Measurements from ENCODE around the gene TRAF2. TPM values are rescaled to one million over a fixed set of nuclear protein-coding genes. Genes with fewer than 3 reads are reported as not detected.

Gene TRAF2
- total and polyA plus RNA-seq, 2 donors, result 12.8 to 18.8 TPM

DNA sequence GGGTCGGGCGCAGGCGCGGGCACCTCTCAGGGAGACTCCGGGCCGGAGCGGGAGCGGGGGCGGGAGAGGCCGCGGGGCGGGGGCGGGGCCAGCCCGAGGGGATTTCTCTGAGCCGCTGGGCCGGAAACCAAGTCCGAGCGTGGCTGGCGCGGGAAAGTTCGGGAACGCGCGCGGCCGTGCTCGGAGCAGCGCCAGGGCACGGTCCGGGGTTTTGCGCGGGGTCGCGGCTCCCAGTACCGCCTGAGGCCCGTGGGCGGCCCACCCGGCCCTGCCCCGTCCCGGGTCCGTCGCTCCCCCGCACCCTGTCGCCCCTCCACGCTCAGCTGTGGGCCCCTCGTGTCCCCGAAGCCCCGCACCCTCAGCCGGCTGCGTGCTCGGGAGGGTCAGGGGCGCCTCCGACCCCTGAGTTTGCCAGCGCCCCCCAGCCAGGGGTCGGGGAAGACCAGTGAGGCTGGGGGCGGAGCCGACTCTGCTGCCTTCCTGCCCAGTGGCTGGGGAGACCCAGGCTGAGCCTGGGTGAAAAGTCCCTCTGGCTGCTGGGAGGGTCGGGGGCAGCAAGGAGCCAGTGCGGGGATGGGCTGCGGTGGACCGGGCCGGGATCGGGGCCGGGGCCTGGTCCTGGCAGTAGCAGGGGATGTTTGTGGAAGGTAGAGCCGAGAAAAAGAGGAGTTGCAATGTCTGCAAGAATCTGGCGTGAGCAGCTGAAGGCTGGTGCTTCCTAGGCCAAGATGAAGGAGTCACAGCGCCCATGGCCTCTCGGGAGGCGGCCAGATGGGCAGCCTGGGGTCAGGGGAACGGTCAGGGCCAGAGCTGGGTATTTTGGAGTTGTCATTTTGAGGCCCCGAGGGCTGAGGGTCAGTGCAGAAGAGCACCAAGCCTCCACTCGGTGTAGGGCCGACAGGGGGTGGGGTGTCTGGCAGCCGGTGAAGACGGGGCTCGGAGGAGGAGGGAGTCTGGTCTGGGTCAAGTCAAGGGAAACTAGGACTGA lies 588 bp downstream of the TRAF2 start:
- DNase-seq (ENCODE audit: low read depth in 6 of 9, low spot score in 9 of 9), result peak in 3 of 9 donors; percentile 22 to 53 (median 37)
- WGBS, result 3% methylated on average over 76 of the region's 76 CpGs
- Histone ChIP-seq H3K36me3 (ENCODE audit: control insufficient read depth in 2 of 2, insufficient read depth in 2 of 2, low read length in 1 of 2) (peaks cover 7 to 10% of the 10 kb centered on the region in 2 donors), H3K4me3 (ENCODE audit: low read length in 2 of 2) (peak overlapping the region; percentile 75 to 96), H3K9me3 (ENCODE audit: control insufficient read depth in 2 of 2, insufficient read depth in 1 of 2, low read length in 1 of 2) (no peaks in the 10 kb centered on the region), H3K27ac (ENCODE audit: low read depth in 1 of 2, low read length in 1 of 2) (peak overlapping the region; percentile 77 to 87), H3K27me3 (ENCODE audit: control insufficient read depth in 2 of 2, insufficient read depth in 1 of 2, low read length in 1 of 2) (no peaks in the 10 kb centered on the region), H3K4me1 (ENCODE audit: control insufficient read depth in 2 of 2, insufficient read depth in 2 of 2, low read length in 2 of 2) (peaks cover 6 to 28% of the 10 kb centered on the region in 2 donors)

DNA sequence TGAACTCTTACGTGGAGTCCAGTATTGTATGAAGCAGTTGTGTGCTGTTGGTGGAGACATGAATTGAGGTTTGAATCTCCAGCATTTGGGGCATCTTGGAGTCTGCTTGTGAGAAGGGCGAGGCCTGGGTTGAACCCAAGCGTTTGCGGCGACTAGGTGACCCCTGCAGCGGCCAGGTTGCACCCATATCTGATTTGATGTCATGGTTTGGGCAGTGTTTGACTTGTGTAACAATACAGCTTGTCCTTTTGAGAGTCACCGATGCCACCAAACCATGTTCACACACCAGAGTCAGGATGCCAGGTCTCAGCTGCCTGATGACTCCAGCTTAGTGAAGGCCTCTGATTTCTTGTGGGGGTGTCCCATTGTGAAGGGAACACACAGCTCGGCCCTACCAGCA lies 2.1 kb downstream of the TRAF2 start:
- Histone ChIP-seq H3K27me3 (ENCODE audit: control insufficient read depth in 2 of 2, insufficient read depth in 1 of 2, low read length in 1 of 2) (no peaks in the 10 kb centered on the region), H3K4me1 (ENCODE audit: control insufficient read depth in 2 of 2, insufficient read depth in 2 of 2, low read length in 2 of 2) (peaks cover 6 to 20% of the 10 kb centered on the region in 2 donors), H3K4me3 (ENCODE audit: low read length in 2 of 2) (no peak overlapping the region), H3K9me3 (ENCODE audit: control insufficient read depth in 2 of 2, insufficient read depth in 1 of 2, low read length in 1 of 2) (no peaks in the 10 kb centered on the region), H3K36me3 (ENCODE audit: control insufficient read depth in 2 of 2, insufficient read depth in 2 of 2, low read length in 1 of 2) (peaks cover 11 to 16% of the 10 kb centered on the region in 2 donors), H3K27ac (ENCODE audit: low read depth in 1 of 2, low read length in 1 of 2) (peak overlapping the region in 1 of 2 donors; percentile 5)
- no peak for DNase-seq (ENCODE audit: low read depth in 6 of 9, low spot score in 9 of 9)
- WGBS, result 86% methylated on average over 8 of the region's 8 CpGs

DNA sequence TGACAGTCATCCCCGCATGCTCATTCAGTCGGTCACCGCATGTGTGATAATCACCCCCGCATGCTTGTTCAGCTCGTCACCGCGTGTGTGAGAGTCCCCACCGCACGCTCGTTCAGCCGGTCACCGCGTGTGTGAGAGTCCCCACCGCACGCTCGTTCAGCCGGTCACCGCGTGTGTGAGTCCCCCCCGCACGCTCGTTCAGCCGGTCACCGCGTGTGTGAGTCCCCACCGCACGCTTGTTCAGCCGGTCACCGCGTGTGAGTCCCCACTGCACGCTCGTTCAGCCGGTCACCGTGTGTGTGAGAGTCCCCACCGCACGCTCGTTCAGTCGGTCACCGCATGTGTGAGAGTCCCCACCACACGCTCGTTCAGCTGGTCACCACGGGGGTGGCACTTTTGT lies 3.5 kb downstream of the TRAF2 start:
- Histone ChIP-seq H3K9me3 (ENCODE audit: control insufficient read depth in 2 of 2, insufficient read depth in 1 of 2, low read length in 1 of 2) (no peaks in the 10 kb centered on the region), H3K4me1 (ENCODE audit: control insufficient read depth in 2 of 2, insufficient read depth in 2 of 2, low read length in 2 of 2) (peaks cover 6 to 15% of the 10 kb centered on the region in 2 donors), H3K27ac (ENCODE audit: low read depth in 1 of 2, low read length in 1 of 2) (no peak overlapping the region), H3K36me3 (ENCODE audit: control insufficient read depth in 2 of 2, insufficient read depth in 2 of 2, low read length in 1 of 2) (peaks cover 16 to 21% of the 10 kb centered on the region in 2 donors), H3K4me3 (ENCODE audit: low read length in 2 of 2) (no peak overlapping the region), H3K27me3 (ENCODE audit: control insufficient read depth in 2 of 2, insufficient read depth in 1 of 2, low read length in 1 of 2) (no peaks in the 10 kb centered on the region)
- 98% methylated on average over 42 of the region's 42 CpGs for whole genome bisulfite sequencing
- no peak for DNase-seq (ENCODE audit: low read depth in 6 of 9, low spot score in 9 of 9)

DNA sequence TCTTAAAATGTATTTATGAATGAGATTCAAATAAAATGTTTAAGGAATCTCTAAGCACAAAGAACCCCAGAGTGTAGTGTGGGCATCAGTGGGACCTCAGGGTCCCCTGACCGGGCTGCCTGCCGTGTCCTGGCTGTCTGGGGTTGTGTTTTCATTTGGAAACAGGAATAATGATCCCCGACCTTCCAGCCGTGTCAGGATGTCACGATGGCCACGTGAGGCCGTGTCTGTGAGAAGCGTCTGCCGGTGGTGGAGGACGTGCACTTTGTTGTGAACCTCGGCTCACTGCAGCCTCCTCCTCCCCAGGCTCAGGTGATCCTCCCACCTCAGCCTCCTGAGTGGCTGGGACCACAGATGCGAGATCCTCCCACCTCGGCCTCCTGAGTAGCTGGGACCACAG lies 4.3 kb downstream of the TRAF2 start:
- peaks cover 6 to 8% of the 10 kb centered on the region in 2 donors for H3K4me1 ChIP-seq (ENCODE audit: control insufficient read depth in 2 of 2, insufficient read depth in 2 of 2, low read length in 2 of 2)
- WGBS, result 90% methylated on average over 13 of the region's 13 CpGs
- no peak overlapping the region for H3K27ac ChIP-seq (ENCODE audit: low read depth in 1 of 2, low read length in 1 of 2)
- H3K9me3 ChIP-seq (ENCODE audit: control insufficient read depth in 2 of 2, insufficient read depth in 1 of 2, low read length in 1 of 2), result no peaks in the 10 kb centered on the region
- no peak for DNase-seq (ENCODE audit: low read depth in 6 of 9, low spot score in 9 of 9)
- no peak overlapping the region for H3K4me3 ChIP-seq (ENCODE audit: low read length in 2 of 2)
- H3K36me3 ChIP-seq (ENCODE audit: control insufficient read depth in 2 of 2, insufficient read depth in 2 of 2, low read length in 1 of 2), result peaks cover 16 to 21% of the 10 kb centered on the region in 2 donors
- no peaks in the 10 kb centered on the region for H3K27me3 ChIP-seq (ENCODE audit: control insufficient read depth in 2 of 2, insufficient read depth in 1 of 2, low read length in 1 of 2)

DNA sequence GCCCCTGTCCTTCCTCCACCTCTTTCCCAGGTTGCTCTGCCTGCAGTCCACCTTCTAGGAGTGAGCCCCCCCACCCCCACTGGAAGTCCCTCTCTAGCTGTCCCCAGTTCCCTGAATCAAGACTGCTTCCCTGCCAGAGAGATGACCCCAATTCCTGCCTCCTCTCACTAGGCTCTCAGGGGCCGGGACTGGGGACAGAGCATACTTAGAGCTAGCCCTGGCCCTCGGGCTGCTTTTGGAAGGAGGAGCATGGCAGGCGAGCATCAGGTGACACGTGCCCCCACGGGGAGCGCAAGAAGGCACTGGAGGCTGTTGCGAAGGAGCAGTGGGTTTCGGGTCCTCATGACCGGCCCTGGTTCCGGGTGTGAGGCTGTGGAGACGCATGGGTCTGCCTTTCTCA lies 9.7 kb downstream of the TRAF2 start:
- no peak for DNase-seq (ENCODE audit: low read depth in 6 of 9, low spot score in 9 of 9)
- Histone ChIP-seq H3K4me3 (ENCODE audit: low read length in 2 of 2) (no peak overlapping the region), H3K27ac (ENCODE audit: low read depth in 1 of 2, low read length in 1 of 2) (no peak overlapping the region), H3K4me1 (ENCODE audit: control insufficient read depth in 2 of 2, insufficient read depth in 2 of 2, low read length in 2 of 2) (peaks cover 0 to under 1% of the 10 kb centered on the region in 2 donors), H3K9me3 (ENCODE audit: control insufficient read depth in 2 of 2, insufficient read depth in 1 of 2, low read length in 1 of 2) (peaks cover 0 to 2% of the 10 kb centered on the region in 2 donors), H3K36me3 (ENCODE audit: control insufficient read depth in 2 of 2, insufficient read depth in 2 of 2, low read length in 1 of 2) (peaks cover 41 to 48% of the 10 kb centered on the region in 2 donors), H3K27me3 (ENCODE audit: control insufficient read depth in 2 of 2, insufficient read depth in 1 of 2, low read length in 1 of 2) (no peaks in the 10 kb centered on the region)
- WGBS, result 87% methylated on average over 11 of the region's 11 CpGs

DNA sequence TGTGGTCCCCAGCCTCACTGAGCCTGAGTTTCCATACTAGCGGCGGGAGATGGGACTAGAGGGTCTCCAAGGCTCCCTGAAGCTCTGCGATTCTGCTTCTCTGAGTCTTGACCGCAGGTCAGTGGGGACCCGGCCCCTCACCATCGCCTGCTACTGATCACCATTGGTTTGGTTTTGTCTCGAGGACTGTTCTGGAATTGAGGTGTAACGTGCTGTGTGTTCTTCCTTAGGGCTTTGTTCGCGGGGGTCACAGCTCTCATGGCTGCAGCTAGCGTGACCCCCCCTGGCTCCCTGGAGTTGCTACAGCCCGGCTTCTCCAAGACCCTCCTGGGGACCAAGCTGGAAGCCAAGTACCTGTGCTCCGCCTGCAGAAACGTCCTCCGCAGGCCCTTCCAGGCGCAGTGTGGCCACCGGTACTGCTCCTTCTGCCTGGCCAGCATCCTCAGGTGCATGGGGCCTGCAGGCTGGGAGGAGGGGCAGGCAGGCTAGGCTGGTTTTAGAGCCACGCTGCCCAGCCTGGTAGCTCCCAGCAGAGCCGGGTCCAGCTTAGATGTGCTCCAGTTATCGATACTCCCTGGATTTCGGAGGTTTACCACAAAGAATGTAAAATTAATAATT lies 12.3 kb downstream of the TRAF2 start:
- Histone ChIP-seq H3K9me3 (ENCODE audit: control insufficient read depth in 2 of 2, insufficient read depth in 1 of 2, low read length in 1 of 2) (peaks cover 0 to 2% of the 10 kb centered on the region in 2 donors), H3K4me3 (ENCODE audit: low read length in 2 of 2) (no peak overlapping the region), H3K27me3 (ENCODE audit: control insufficient read depth in 2 of 2, insufficient read depth in 1 of 2, low read length in 1 of 2) (no peaks in the 10 kb centered on the region), H3K36me3 (ENCODE audit: control insufficient read depth in 2 of 2, insufficient read depth in 2 of 2, low read length in 1 of 2) (peaks cover 59 to 67% of the 10 kb centered on the region in 2 donors), H3K27ac (ENCODE audit: low read depth in 1 of 2, low read length in 1 of 2) (no peak overlapping the region), H3K4me1 (ENCODE audit: control insufficient read depth in 2 of 2, insufficient read depth in 2 of 2, low read length in 2 of 2) (peaks cover 0 to 25% of the 10 kb centered on the region in 2 donors)
- no peak for DNase-seq (ENCODE audit: low read depth in 6 of 9, low spot score in 9 of 9)
- WGBS, result 97% methylated on average over 21 of the region's 21 CpGs

DNA sequence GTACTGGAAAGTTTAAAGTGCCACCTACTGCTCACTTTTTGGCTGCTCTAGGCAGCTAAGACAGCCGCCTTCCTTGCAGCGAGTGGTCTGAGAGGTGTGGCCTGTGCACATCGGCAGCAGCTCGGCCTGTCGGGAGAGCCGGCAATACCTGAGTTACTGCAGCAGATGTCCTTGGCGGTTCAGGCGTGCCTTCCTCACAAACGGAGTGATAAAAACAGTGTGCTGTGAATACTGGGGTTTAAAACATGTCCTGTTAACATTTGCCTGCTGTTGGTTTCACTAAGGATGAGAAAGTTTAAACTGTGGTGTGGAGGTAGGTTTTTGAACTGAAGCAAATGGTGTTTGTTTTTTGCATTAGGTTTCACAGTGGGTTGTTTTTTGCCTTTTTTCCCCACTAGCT lies 12.9 kb downstream of the TRAF2 start:
- no peaks in the 10 kb centered on the region for H3K27me3 ChIP-seq (ENCODE audit: control insufficient read depth in 2 of 2, insufficient read depth in 1 of 2, low read length in 1 of 2)
- no peak for DNase-seq (ENCODE audit: low read depth in 6 of 9, low spot score in 9 of 9)
- H3K27ac ChIP-seq (ENCODE audit: low read depth in 1 of 2, low read length in 1 of 2), result no peak overlapping the region
- H3K36me3 ChIP-seq (ENCODE audit: control insufficient read depth in 2 of 2, insufficient read depth in 2 of 2, low read length in 1 of 2), result peaks cover 58 to 70% of the 10 kb centered on the region in 2 donors
- H3K4me3 ChIP-seq (ENCODE audit: low read length in 2 of 2), result no peak overlapping the region
- 92% methylated on average over 9 of the region's 9 CpGs for WGBS
- H3K4me1 ChIP-seq (ENCODE audit: control insufficient read depth in 2 of 2, insufficient read depth in 2 of 2, low read length in 2 of 2), result peaks cover 0 to 26% of the 10 kb centered on the region in 2 donors
- peaks cover 0 to 2% of the 10 kb centered on the region in 2 donors for H3K9me3 ChIP-seq (ENCODE audit: control insufficient read depth in 2 of 2, insufficient read depth in 1 of 2, low read length in 1 of 2)

DNA sequence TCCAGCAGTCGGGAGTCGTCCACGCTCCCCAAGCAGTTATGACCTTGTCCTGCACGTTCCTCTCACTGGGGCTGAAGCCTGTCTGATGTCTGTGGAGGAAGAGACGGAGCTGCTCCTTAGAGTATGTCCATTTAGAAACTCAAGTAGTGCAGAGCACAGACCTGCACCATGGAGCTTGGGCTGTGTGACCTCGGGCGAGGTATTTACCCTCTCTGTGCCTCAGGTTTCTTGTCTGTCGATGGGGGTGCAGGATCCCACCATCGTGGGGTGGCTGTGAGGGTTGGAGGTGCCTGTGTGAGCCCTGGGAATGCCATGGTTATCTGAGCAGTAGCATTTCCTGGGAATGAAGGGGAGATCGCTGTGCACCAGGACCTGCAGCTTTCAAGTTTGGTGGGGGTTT lies 14.2 kb downstream of the TRAF2 start:
- WGBS, result 97% methylated on average over 10 of the region's 10 CpGs
- peaks cover 0 to 26% of the 10 kb centered on the region in 2 donors for H3K4me1 ChIP-seq (ENCODE audit: control insufficient read depth in 2 of 2, insufficient read depth in 2 of 2, low read length in 2 of 2)
- peaks cover 64 to 65% of the 10 kb centered on the region in 2 donors for H3K36me3 ChIP-seq (ENCODE audit: control insufficient read depth in 2 of 2, insufficient read depth in 2 of 2, low read length in 1 of 2)

DNA sequence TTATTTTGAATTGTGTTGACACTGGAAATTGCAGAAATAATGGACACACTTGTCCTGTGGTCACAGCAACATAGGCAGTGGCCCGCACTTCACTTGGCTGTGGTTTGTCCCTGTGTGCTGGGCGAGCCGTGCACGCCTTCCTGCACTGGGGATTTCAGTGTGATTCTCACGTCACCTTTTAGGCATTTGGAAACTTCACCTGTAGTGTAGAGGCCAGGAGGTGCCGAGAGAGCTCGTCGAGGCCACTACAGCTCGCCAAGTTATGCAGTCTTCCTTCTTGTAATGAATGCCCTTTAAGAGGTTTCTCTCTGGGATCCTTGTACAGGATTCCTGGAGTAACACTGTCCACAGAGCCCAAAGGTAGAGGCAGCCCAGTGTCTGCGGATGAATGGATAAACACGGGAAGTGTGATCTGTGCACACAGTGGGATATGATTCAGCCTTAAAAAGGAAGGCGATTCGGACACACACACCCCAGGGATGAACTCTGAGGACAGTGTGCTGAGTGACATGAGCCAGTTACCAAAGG lies 14.7 kb downstream of the TRAF2 start:
- peak overlapping the region; percentile 84 to 88 for H3K27ac ChIP-seq (ENCODE audit: low read depth in 1 of 2, low read length in 1 of 2)
- DNase-seq (ENCODE audit: low read depth in 6 of 9, low spot score in 9 of 9), result no peak
- H3K4me3 ChIP-seq (ENCODE audit: low read length in 2 of 2), result no peak overlapping the region
- no peaks in the 10 kb centered on the region for H3K27me3 ChIP-seq (ENCODE audit: control insufficient read depth in 2 of 2, insufficient read depth in 1 of 2, low read length in 1 of 2)
- peaks cover 67% of the 10 kb centered on the region in 2 donors for H3K36me3 ChIP-seq (ENCODE audit: control insufficient read depth in 2 of 2, insufficient read depth in 2 of 2, low read length in 1 of 2)
- WGBS, result 94% methylated on average over 13 of the region's 13 CpGs
- peaks cover 0 to 26% of the 10 kb centered on the region in 2 donors for H3K4me1 ChIP-seq (ENCODE audit: control insufficient read depth in 2 of 2, insufficient read depth in 2 of 2, low read length in 2 of 2)
- peaks cover 0 to 2% of the 10 kb centered on the region in 2 donors for H3K9me3 ChIP-seq (ENCODE audit: control insufficient read depth in 2 of 2, insufficient read depth in 1 of 2, low read length in 1 of 2)

More for the DNA sequence above, 14.2 kb downstream of the TRAF2 start:
- Histone ChIP-seq H3K9me3 (ENCODE audit: control insufficient read depth in 2 of 2, insufficient read depth in 1 of 2, low read length in 1 of 2) (peaks cover 0 to 2% of the 10 kb centered on the region in 2 donors), H3K27me3 (ENCODE audit: control insufficient read depth in 2 of 2, insufficient read depth in 1 of 2, low read length in 1 of 2) (no peaks in the 10 kb centered on the region), H3K27ac (ENCODE audit: low read depth in 1 of 2, low read length in 1 of 2) (peak overlapping the region in 1 of 2 donors; percentile 59), H3K4me3 (ENCODE audit: low read length in 2 of 2) (no peak overlapping the region)
- DNase-seq (ENCODE audit: low read depth in 6 of 9, low spot score in 9 of 9), result no peak

Data from thymus (tissue), 11 donors.